Sigmoid colon (tissue), 3 donors: ENCODE data around the gene MOB3B.

Experiments used
- CTCF ChIP-seq, 4 experiments: fragments of 450-650 bp in 3 of 4; fragments of 200-600 bp in 1 of 4; IDR thresholded peaks; one replicate each; pipeline ENCODE4 v1.5.1; 2016 to 2019; ENCODE audit warnings: antibody characterized with exemption in 4 of 4, mild to moderate bottlenecking in 3 of 4, moderate library complexity in 2 of 4
- POLR2A ChIP-seq, 2 donors: fragments of 450-650 bp; IDR thresholded peaks; one replicate each; pipeline ENCODE4 v1.6.1; 2016; ENCODE audit warnings: antibody characterized with exemption in 2 of 2, mild to moderate bottlenecking in 2 of 2, moderate library complexity in 2 of 2

- TF ChIP-seq POLR2A (IDR thresholded peaks at IDR 0.05) (no peak), CTCF (IDR thresholded peaks at IDR 0.05) (no peak)
These were observed 102.4 kb downstream of the MOB3B start for GRCh38 chr9:27427272-27427643.
